ENCODE data around the gene MEIOB. TPM values are rescaled to one million over a fixed set of nuclear protein-coding genes. Genes with fewer than 3 reads are reported as not detected.

Gene MEIOB
- total RNA-seq, 1 experiment from 2014 or later = 1.4 TPM

- H3K4me3 Mint-ChIP-seq = no peak overlapping the region
- H3K27me3 Mint-ChIP-seq (ENCODE audit: low read depth) = peaks cover 22% of the 10 kb centered on the region
- ATAC-seq = no peak
- POLR2A ChIA-PET = no interaction called here
- no peak for DNase-seq (ENCODE audit: low spot score)
- H3K36me3 Mint-ChIP-seq = no peaks in the 10 kb centered on the region
- H3K9me3 Mint-ChIP-seq = no peaks in the 10 kb centered on the region
- TF ChIP-seq MXD4 (CRISPR knock-in tag; IDR thresholded peaks at IDR 0.05; ENCODE audit: borderline replicate concordance) = no peak
- H3K4me1 Mint-ChIP-seq = no peaks in the 10 kb centered on the region
- H3K27ac Mint-ChIP-seq = no peak overlapping the region
- CTCF ChIA-PET = interaction anchor here (0.8 to 0.9 kb wide), 2 partner anchors 63 to 75 kb away, joined by 3 to 4 read pairs; no protein-coding TSS in a partner anchor
These were observed 5.9 kb downstream of the MEIOB start for GRCh38 chr16:1865902-1866690.

- Mint-ChIP-seq H3K27ac (no peak overlapping the region), H3K4me3 (no peak overlapping the region), H3K4me1 (no peaks in the 10 kb centered on the region), H3K9me3 (no peaks in the 10 kb centered on the region), H3K27me3 (ENCODE audit: low read depth) (peaks cover 37% of the 10 kb centered on the region), H3K36me3 (no peaks in the 10 kb centered on the region)
- ChIA-PET POLR2A (no interaction called here), CTCF (interaction anchor here (0.7 to 2.4 kb wide), 11 partner anchors 11 to 83 kb away, joined by 3 to 18 read pairs (median 4); partner anchors contain the start of genes NUBP2 and SPSB3)
- ATAC-seq (no peak), DNase-seq (ENCODE audit: low spot score) (no peak)
- no peak for TF ChIP-seq ATF2 (CRISPR knock-in tag; IDR thresholded peaks at IDR 0.05; ENCODE audit: borderline replicate concordance, low read depth)
- TF ChIP-seq, protein P1, sequence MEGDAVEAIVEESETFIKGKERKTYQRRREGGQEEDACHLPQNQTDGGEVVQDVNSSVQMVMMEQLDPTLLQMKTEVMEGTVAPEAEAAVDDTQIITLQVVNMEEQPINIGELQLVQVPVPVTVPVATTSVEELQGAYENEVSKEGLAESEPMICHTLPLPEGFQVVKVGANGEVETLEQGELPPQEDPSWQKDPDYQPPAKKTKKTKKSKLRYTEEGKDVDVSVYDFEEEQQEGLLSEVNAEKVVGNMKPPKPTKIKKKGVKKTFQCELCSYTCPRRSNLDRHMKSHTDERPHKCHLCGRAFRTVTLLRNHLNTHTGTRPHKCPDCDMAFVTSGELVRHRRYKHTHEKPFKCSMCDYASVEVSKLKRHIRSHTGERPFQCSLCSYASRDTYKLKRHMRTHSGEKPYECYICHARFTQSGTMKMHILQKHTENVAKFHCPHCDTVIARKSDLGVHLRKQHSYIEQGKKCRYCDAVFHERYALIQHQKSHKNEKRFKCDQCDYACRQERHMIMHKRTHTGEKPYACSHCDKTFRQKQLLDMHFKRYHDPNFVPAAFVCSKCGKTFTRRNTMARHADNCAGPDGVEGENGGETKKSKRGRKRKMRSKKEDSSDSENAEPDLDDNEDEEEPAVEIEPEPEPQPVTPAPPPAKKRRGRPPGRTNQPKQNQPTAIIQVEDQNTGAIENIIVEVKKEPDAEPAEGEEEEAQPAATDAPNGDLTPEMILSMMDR (IDR thresholded peaks at IDR 0.05) = peak; percentile 62
These were observed 8.1 kb downstream of the MEIOB start for GRCh38 chr16:1863681-1864460.

DNA sequence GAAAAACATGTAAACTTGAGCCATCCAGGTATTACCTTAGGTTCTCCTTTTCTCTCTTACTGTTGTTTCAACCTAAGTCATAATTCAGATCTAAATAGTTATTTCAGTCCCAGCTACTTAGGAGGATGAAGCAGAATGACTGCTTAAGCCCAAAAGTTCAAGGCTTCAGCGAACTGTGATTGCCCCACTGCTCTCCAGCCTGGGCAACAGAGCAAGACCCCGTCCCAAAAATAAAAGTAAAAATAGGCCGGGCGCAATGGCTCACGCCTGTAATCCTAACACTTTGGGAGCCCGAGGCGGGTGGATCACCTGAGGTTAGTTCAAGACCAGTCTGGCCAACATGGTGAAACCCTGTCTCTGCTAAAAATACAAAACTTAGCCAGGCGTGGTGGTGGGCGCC, 9.6 kb downstream of the MEIOB start:
- ATAC-seq = no peak
- H3K36me3 Mint-ChIP-seq = no peaks in the 10 kb centered on the region
- H3K27me3 Mint-ChIP-seq (ENCODE audit: low read depth) = peaks cover 51% of the 10 kb centered on the region
- TF ChIP-seq IRF2 (CRISPR knock-in tag; IDR thresholded peaks at IDR 0.05; ENCODE audit: borderline replicate concordance, low read depth) (no peak), ZBTB21 (CRISPR knock-in tag; IDR thresholded peaks at IDR 0.05; ENCODE audit: borderline replicate concordance) (no peak), ATF3 (CRISPR knock-in tag; conservative IDR thresholded peaks at IDR 0.05) (no peak), ZNF121 (CRISPR knock-in tag; IDR thresholded peaks at IDR 0.05) (no peak), SOX15 (CRISPR knock-in tag; IDR thresholded peaks at IDR 0.05) (no peak), ZNF396 (CRISPR knock-in tag; IDR thresholded peaks at IDR 0.05; ENCODE audit: borderline replicate concordance) (no peak), ZNF138 (CRISPR knock-in tag; conservative IDR thresholded peaks at IDR 0.05) (no peak), ATF6 (CRISPR knock-in tag; IDR thresholded peaks at IDR 0.05) (no peak), TEAD4 (CRISPR knock-in tag; IDR thresholded peaks at IDR 0.05) (no peak), MYBL2 (CRISPR knock-in tag; IDR thresholded peaks at IDR 0.05) (no peak), ZNF263 (CRISPR knock-in tag; IDR thresholded peaks at IDR 0.05; ENCODE audit: low read depth) (no peak), RORB (CRISPR knock-in tag; IDR thresholded peaks at IDR 0.05) (no peak), GABPB1 (CRISPR knock-in tag; IDR thresholded peaks at IDR 0.05) (no peak)
- TF ChIP-seq, protein P2, sequence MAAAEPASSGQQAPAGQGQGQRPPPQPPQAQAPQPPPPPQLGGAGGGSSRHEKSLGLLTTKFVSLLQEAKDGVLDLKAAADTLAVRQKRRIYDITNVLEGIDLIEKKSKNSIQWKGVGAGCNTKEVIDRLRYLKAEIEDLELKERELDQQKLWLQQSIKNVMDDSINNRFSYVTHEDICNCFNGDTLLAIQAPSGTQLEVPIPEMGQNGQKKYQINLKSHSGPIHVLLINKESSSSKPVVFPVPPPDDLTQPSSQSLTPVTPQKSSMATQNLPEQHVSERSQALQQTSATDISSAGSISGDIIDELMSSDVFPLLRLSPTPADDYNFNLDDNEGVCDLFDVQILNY (CRISPR knock-in tag; IDR thresholded peaks at IDR 0.05) = no peak
- TF ChIP-seq, protein P3, sequence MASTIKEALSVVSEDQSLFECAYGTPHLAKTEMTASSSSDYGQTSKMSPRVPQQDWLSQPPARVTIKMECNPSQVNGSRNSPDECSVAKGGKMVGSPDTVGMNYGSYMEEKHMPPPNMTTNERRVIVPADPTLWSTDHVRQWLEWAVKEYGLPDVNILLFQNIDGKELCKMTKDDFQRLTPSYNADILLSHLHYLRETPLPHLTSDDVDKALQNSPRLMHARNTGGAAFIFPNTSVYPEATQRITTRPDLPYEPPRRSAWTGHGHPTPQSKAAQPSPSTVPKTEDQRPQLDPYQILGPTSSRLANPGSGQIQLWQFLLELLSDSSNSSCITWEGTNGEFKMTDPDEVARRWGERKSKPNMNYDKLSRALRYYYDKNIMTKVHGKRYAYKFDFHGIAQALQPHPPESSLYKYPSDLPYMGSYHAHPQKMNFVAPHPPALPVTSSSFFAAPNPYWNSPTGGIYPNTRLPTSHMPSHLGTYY (CRISPR knock-in tag; IDR thresholded peaks at IDR 0.05) = no peak
- TF ChIP-seq, protein P4, sequence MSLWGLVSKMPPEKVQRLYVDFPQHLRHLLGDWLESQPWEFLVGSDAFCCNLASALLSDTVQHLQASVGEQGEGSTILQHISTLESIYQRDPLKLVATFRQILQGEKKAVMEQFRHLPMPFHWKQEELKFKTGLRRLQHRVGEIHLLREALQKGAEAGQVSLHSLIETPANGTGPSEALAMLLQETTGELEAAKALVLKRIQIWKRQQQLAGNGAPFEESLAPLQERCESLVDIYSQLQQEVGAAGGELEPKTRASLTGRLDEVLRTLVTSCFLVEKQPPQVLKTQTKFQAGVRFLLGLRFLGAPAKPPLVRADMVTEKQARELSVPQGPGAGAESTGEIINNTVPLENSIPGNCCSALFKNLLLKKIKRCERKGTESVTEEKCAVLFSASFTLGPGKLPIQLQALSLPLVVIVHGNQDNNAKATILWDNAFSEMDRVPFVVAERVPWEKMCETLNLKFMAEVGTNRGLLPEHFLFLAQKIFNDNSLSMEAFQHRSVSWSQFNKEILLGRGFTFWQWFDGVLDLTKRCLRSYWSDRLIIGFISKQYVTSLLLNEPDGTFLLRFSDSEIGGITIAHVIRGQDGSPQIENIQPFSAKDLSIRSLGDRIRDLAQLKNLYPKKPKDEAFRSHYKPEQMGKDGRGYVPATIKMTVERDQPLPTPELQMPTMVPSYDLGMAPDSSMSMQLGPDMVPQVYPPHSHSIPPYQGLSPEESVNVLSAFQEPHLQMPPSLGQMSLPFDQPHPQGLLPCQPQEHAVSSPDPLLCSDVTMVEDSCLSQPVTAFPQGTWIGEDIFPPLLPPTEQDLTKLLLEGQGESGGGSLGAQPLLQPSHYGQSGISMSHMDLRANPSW (CRISPR knock-in tag; conservative IDR thresholded peaks at IDR 0.05; ENCODE audit: low read depth) = no peak

More for the DNA sequence above, 9.6 kb downstream of the MEIOB start:
- Mint-ChIP-seq H3K9me3 (no peaks in the 10 kb centered on the region), H3K4me3 (no peak overlapping the region), H3K4me1 (no peaks in the 10 kb centered on the region), H3K27ac (no peak overlapping the region)
- ChIA-PET POLR2A (no interaction called here), CTCF (interaction anchor here (0.9 to 2.4 kb wide), 3 partner anchors 67 to 79 kb away, joined by 3 to 18 read pairs (median 3); no protein-coding TSS in a partner anchor)
- no peak for DNase-seq (ENCODE audit: low spot score)
